Liver (tissue), 3 donors: ENCODE data around the gene ERBB2.

Experiments
- ATF3 ChIP-seq: IDR thresholded peaks from 2 replicates; pipeline ENCODE4 v1.6.1; 2016; ENCODE audit warnings: antibody characterized with exemption
- CTCF ChIP-seq: fragments of 150-350 bp; IDR thresholded peaks from 2 replicates; pipeline ENCODE4 v1.5.1; 2017; ENCODE audit warnings: improper control_type of control experiment, low read depth, low read length; ENCODE audit not compliant: missing input control
- MAX ChIP-seq: IDR thresholded peaks from 2 replicates; pipeline ENCODE4 v1.6.1; 2016; ENCODE audit warnings: antibody characterized with exemption
- REST ChIP-seq: IDR thresholded peaks from 2 replicates; pipeline ENCODE4 v1.6.1; 2016; ENCODE audit warnings: antibody characterized with exemption, mild to moderate bottlenecking
- SP1 ChIP-seq: IDR thresholded peaks from 2 replicates; pipeline ENCODE4 v1.6.1; 2018; ENCODE audit warnings: antibody characterized with exemption, mild to moderate bottlenecking
- donor health status: healthy.
- donor health status: healthy.

- no peak for TF ChIP-seq CTCF
- no peak for TF ChIP-seq ATF3
- TF ChIP-seq MAX: no peak
- no peak for TF ChIP-seq SP1
- no peak for TF ChIP-seq REST
Measured at GRCh38 chr17:39700148-39700987, 504 bp downstream of the ERBB2 start.
